Right forelimb (tissue), 1 donor: ENCODE results near the gene EME2.

Source experiments
- DNase-seq: peaks from one replicate; pipeline ENCODE4 v3.0.0-alpha.2; 2018

EME2 gene

GRCh38 chr16:1820946-1821290 lies 48.3 kb downstream of the EME2 start:
- DNase-seq: no peak

- no peak for DNase-seq
Observed at GRCh38 chr16:1821861-1822611, 49.4 kb downstream of the EME2 start.

- no peak for DNase-seq
Observed at GRCh38 chr16:1822801-1823200, 50.2 kb downstream of the EME2 start.

GRCh38 chr16:1823821-1824220 lies 51.2 kb downstream of the EME2 start:
- DNase-seq: no peak

- DNase-seq: no peak
Observed at GRCh38 chr16:1825381-1825863, 52.8 kb downstream of the EME2 start.
